GM19438 (cell line): ENCODE measurements around the gene LBHD2.
"Not testable (repeated sequence)": the region's sequence is repeated elsewhere in the genome, so short reads cannot be mapped to it uniquely, and the experiment has no call there.

ENCODE experiments used
- ATAC-seq: cut with Tn5 transposase; IDR thresholded peaks from one replicate; pipeline ENCODE4 v1.9.1; 2021; ENCODE audit warnings: low read depth; ENCODE audit not compliant: unreplicated experiment

LBHD2 gene

GRCh38 chr14:103117499-103117898, 33.5 kb downstream of the LBHD2 start:
- ATAC-seq: not testable (repeated sequence)

GRCh38 chr14:103118018-103118662, 34.1 kb downstream of the LBHD2 start:
- ATAC-seq: no peak

GRCh38 chr14:103118663-103119404, 34.8 kb downstream of the LBHD2 start:
- ATAC-seq: no peak

GRCh38 chr14:103119527-103119926, 35.5 kb downstream of the LBHD2 start:
- not testable (repeated sequence) for ATAC-seq

- no peak for ATAC-seq
These were observed 37.3 kb downstream of the LBHD2 start for GRCh38 chr14:103121121-103121845.

GRCh38 chr14:103121846-103122584, 38.0 kb downstream of the LBHD2 start:
- ATAC-seq: no peak

GRCh38 chr14:103122585-103122946, 38.6 kb downstream of the LBHD2 start:
- ATAC-seq: no peak

GRCh38 chr14:103122947-103123633, 39.1 kb downstream of the LBHD2 start, which contains the start of gene TNFAIP2:
Gene TNFAIP2, plus strand, starts transcription at chr14:103123461. Its CDS starts 2,997 bp downstream, at chr14:103126458.
- ATAC-seq: no peak

- ATAC-seq: no peak
These were observed 39.9 kb downstream of the LBHD2 start for GRCh38 chr14:103123634-103124500.

- no peak for ATAC-seq
These were observed 40.5 kb downstream of the LBHD2 start for GRCh38 chr14:103124501-103125001.

- no peak for ATAC-seq
These were observed 41.4 kb downstream of the LBHD2 start for GRCh38 chr14:103125098-103126070.

- no peak for ATAC-seq
These were observed 42.3 kb downstream of the LBHD2 start for GRCh38 chr14:103126088-103126872.

GRCh38 chr14:103126873-103127304, 42.9 kb downstream of the LBHD2 start:
- ATAC-seq: no peak

- ATAC-seq: no peak
These were observed 43.3 kb downstream of the LBHD2 start for GRCh38 chr14:103127356-103127755.

GRCh38 chr14:103127861-103128598, 44.0 kb downstream of the LBHD2 start:
- ATAC-seq: no peak

- no peak for ATAC-seq
These were observed 44.8 kb downstream of the LBHD2 start for GRCh38 chr14:103128631-103129300.
